ENCODE data around the gene MMEL1. TPM values are rescaled to one million over a fixed set of nuclear protein-coding genes. Genes with fewer than 3 reads are reported as not detected.
"Not testable (repeated sequence)": the region's sequence is repeated elsewhere in the genome, so short reads cannot be mapped to it uniquely, and the experiment has no call there.

The MMEL1 gene
- total and polyA plus RNA-seq, 3 donors from 2014 or later: 17.2 to 36.4 (median 18.8) TPM

DNA sequence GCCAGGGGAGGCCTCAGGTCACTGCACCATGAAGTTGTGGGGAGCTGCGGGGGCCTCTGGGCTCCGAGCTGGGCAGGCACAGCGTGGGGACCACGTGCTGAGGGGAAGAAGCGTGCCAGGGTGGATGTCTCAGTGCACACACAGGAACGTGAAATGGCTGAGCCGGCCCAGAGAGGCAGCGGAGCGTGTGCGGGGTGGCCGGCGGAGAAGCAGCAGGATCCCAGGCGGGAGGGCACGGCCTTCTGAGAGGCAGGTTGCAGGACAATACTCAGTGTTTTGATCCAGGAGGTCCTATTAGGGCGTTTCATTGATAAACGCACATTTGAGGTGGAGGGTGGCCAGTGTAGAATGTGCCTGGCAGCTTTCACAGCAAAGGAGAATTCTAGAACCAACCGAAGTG, 63.8 kb downstream of the MMEL1 start:
- DNase-seq: no peak
- H3K9me3 ChIP-seq: no peaks in the 10 kb centered on the region
- no peak overlapping the region for H3K27ac ChIP-seq
- no peaks in the 10 kb centered on the region for H3K27me3 ChIP-seq
- H3K36me3 ChIP-seq (ENCODE audit: low read depth, missing control alignments): no peaks in the 10 kb centered on the region
- no peak overlapping the region for H3K4me3 ChIP-seq
- 80 to 95% methylated on average over 13 to 17 of the region's 17 CpGs for WGBS, 2 donors
- H3K4me1 ChIP-seq: no peaks in the 10 kb centered on the region
- intact Hi-C loops (cut with DNase I; ENCODE audit: low total_unique reads): no loop called here
- no peak for TF ChIP-seq POLR2A (IDR thresholded peaks at IDR 0.05)
- TF ChIP-seq, protein P1, sequence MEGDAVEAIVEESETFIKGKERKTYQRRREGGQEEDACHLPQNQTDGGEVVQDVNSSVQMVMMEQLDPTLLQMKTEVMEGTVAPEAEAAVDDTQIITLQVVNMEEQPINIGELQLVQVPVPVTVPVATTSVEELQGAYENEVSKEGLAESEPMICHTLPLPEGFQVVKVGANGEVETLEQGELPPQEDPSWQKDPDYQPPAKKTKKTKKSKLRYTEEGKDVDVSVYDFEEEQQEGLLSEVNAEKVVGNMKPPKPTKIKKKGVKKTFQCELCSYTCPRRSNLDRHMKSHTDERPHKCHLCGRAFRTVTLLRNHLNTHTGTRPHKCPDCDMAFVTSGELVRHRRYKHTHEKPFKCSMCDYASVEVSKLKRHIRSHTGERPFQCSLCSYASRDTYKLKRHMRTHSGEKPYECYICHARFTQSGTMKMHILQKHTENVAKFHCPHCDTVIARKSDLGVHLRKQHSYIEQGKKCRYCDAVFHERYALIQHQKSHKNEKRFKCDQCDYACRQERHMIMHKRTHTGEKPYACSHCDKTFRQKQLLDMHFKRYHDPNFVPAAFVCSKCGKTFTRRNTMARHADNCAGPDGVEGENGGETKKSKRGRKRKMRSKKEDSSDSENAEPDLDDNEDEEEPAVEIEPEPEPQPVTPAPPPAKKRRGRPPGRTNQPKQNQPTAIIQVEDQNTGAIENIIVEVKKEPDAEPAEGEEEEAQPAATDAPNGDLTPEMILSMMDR (IDR thresholded peaks at IDR 0.05): no peak

DNA sequence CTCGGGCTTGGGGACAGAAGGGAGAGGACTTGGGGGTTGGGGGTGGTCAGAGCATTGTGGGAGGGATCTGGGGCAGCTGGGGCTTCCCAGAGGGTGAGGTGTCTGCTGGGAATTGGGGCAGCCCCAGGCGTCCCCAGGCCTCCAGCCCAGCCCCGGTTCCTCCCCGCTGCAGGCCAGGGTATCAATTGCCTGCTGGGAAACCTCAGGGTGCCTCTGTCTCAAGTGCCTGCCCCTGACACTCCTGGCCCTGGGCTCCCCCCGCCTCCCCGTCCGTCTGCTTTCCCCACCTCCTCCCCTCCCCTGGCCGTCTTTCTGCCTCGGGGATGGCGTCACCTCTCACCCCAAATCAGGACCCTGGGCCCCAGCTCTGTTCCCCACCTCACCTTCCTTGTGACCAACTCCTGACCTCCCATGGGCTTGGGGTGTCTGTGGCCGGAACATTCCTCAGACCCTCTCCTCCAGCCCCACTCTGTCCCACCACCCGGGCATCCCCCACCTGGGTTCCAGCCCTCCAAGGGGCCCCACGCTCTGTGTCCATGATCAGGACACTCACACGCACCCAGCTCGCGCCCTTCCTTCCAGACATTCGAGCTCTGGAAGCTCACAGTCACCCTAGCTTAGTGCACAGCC, 64.5 kb downstream of the MMEL1 start:
- intact Hi-C loops (cut with DNase I; ENCODE audit: low total_unique reads); DNase-seq; H3K36me3 ChIP-seq (ENCODE audit: low read depth, missing control alignments); H3K9me3 ChIP-seq; H3K4me1 ChIP-seq; H3K4me3 ChIP-seq; H3K27me3 ChIP-seq; H3K27ac ChIP-seq: not testable (repeated sequence)
- 48 to 59% methylated on average over 5 to 8 of the region's 17 CpGs for WGBS, 2 donors

DNA sequence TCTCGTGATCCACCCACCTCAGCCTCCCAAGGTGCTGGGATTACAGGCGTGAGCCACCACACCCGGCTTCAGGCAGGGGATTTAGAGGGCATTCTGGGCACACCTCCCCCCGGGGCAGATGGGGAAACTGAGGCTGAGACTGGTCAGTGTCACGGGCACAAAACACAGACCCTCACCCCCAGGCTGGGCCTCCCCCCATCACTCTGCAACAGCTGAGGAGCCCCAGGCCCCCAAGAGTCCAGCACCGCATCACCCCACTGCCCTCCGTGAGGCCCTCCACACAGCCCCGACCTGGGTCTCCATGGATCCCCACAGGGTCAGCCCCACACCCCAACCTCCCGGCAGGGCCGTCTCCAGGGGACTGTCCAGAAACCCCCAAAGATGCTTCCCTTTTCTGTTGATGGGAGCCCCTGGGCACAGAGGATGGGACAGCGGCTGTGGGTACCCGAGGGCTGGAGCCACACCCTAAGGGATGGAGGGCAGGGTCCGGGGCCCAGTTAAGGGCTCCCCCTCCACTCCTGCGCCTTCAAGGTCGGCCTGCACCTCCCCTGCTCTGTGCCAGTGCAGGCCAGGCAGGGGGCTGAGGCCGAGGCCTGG, 65.6 kb downstream of the MMEL1 start:
- Histone ChIP-seq H3K9me3 (no peaks in the 10 kb centered on the region), H3K4me3 (no peak overlapping the region), H3K27me3 (no peaks in the 10 kb centered on the region), H3K4me1 (no peaks in the 10 kb centered on the region), H3K27ac (no peak overlapping the region), H3K36me3 (ENCODE audit: low read depth, missing control alignments) (no peaks in the 10 kb centered on the region)
- DNase-seq: no peak
- TF ChIP-seq POLR2A (IDR thresholded peaks at IDR 0.05): no peak
- intact Hi-C loops (cut with DNase I; ENCODE audit: low total_unique reads): no loop called here
- 72 to 79% methylated on average over 2 to 16 of the region's 16 CpGs for WGBS, 2 donors

DNA sequence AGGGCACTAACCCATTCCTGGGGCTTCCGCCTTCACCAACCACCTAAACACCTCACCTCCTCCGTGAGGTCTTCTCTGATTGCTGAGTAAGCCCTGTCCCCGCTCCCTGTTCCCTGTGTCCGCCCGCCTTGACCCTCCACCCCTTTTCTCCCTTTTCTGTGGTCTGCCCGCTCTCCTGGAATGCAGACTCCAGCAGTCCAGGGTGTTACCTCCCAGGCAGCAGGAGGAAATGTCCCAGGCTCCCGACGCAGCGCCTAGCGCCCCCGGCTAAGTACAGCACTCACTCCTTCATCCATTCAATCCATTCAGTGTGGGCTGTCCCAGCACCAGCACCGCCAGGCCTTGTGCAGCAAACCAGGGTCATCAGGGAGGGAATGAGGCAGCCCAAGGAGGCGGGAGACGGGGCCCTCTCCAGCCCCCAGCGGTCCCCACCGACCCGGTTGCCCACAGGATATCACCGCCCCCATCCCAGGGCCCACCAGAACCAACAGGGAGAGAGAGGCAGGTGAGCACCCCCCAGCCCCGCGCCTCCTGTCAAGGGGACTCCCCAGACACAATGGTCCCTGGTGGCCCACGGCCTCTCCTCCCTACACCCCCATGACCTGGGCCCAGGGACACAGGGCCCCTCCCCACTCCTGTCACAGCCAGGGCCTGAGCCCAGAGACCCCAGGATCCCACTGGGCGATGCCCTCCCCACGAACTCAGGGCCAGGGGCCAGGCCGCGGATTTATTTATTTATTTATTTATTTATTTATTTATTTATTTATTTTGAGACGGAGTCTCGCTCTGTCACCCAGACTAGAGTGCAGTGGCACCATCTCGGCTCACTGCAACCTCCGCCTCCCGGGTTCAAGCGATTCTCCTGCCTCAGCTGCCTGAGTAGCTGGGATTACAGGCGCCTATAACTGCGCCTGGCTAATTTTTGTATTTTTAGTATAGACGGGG, 66.4 kb downstream of the MMEL1 start:
- 77 to 83% methylated on average over 27 to 34 of the region's 34 CpGs for WGBS, 2 donors
- TF ChIP-seq POLR2A (IDR thresholded peaks at IDR 0.05): no peak
- TF ChIP-seq, protein P1 (IDR thresholded peaks at IDR 0.05): no peak
- H3K4me3 ChIP-seq: no peak overlapping the region
- no peaks in the 10 kb centered on the region for H3K9me3 ChIP-seq
- DNase-seq: no peak
- H3K27ac ChIP-seq: no peak overlapping the region
- intact Hi-C loops (cut with DNase I; ENCODE audit: low total_unique reads): no loop called here
- H3K36me3 ChIP-seq (ENCODE audit: low read depth, missing control alignments): no peaks in the 10 kb centered on the region
- H3K4me1 ChIP-seq: no peaks in the 10 kb centered on the region
- no peaks in the 10 kb centered on the region for H3K27me3 ChIP-seq

DNA sequence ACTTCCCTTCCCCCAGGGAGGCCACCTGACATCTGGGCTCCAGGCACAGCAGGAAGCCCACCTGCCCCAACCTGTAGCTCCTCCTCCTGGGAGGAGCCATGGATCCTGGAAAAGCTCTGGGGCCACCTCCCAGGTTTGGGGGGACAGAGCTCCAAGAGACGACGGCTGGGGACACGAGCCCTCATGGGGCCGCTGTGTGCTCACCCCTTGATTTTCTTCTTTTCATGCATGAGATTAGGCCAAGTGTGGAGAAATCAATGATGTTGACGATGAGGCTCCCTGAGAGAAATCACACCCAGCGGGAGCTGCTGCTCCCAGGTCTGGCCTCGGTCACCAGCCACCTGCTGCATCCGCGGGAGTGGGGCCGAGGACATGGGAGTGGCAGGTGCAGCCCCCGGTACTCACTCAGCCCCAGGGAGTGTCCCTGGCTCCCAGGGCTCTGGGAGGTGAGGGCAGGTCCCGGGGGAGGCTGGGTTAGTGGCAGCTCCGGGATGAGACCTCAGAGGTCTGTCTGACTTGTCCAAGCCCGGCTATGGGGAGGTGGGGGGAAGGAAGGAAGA, 67.9 kb downstream of the MMEL1 start:
- intact Hi-C loops (cut with DNase I; ENCODE audit: low total_unique reads): no loop called here
- H3K36me3 ChIP-seq (ENCODE audit: low read depth, missing control alignments): no peaks in the 10 kb centered on the region
- WGBS, 2 donors: 52 to 65% methylated on average over 10 to 14 of the region's 14 CpGs
- no peaks in the 10 kb centered on the region for H3K4me1 ChIP-seq
- no peaks in the 10 kb centered on the region for H3K9me3 ChIP-seq
- TF ChIP-seq, protein P1 (IDR thresholded peaks at IDR 0.05): no peak
- no peak for TF ChIP-seq POLR2A (IDR thresholded peaks at IDR 0.05)
- no peak overlapping the region for H3K27ac ChIP-seq
- H3K4me3 ChIP-seq: no peak overlapping the region
- H3K27me3 ChIP-seq: no peaks in the 10 kb centered on the region
- no peak for DNase-seq

All from testis (tissue), 3 donors.